NCI-H2227 (cell line): ENCODE results near the gene PTBP1.

Experiments used
- DNase-seq: peaks from one replicate; lab custom pipeline; 2025; ENCODE audit not compliant: unreplicated experiment; lab: John Stamatoyannopoulos, UW

The PTBP1 gene

GRCh38 chr19:772063-772462 lies 25.2 kb upstream of the PTBP1 start:
- no peak for DNase-seq

- DNase-seq = no peak
Observed at GRCh38 chr19:772730-773436, 24.4 kb upstream of the PTBP1 start.

DNA sequence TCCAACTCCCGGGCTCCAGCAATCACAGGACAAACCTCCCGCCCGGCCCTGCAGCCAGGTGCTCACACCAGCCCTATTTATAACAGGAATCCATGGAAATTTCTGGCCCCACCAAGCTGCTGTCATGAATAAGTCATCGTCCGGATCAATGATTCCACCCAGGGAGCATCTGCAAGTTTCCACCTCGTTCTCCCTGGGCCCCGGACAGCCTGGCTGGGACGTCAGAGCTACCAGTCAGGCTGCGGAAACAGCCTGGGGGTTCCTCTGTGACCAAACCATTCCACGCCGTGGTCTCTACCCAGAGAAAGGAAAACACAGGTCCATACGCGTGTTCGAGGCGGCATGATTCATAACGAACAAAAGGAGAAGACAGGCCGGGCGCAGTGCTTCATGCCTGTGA lies 20.7 kb upstream of the PTBP1 start:
- no peak for DNase-seq

- no peak for DNase-seq
Observed at GRCh38 chr19:778910-779653, 18.2 kb upstream of the PTBP1 start.

- DNase-seq = no peak
Observed at GRCh38 chr19:780935-781334, 16.3 kb upstream of the PTBP1 start.

- no peak for DNase-seq
Observed at GRCh38 chr19:781800-782184, 15.5 kb upstream of the PTBP1 start.

- DNase-seq = no peak
Observed at GRCh38 chr19:782185-782877, 14.9 kb upstream of the PTBP1 start.

DNA sequence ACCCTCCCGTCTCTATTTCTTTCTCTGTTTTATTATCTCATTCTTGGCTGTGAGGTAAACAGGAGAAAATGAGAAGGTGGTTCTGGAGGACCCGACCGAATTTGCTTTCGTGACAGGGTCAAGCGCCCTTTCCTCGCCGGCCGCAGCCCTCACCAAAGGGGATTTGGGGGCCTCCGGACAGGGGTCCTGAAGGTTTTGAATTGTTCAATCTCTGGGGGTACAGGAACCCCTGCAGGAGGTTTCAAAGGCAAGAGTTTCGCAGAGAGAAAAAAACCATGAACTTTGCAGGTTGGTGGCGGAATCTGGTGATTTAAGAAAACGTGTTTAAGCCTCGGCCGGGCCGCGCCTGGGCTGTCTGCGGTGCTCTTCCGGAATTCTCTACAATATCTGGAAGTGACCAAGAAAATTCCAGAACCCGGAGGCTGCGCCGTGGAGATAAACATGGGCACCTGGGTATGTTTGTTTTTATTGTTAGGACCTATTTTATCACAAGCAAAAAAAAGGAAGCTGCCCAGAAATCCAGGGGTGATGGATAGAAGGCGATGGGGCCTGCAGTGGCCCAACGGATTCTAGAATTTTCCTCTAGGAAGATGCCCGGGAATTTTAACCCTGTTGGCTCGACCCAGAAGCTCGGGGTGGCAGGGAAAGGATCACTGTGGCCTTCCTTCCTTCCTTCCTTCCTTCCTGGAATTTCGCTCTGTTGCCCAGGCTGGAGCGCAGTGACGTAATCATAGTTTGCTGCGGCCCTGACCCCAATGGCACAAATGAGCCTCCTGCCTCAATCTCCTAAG lies 14.2 kb upstream of the PTBP1 start:
- no peak for DNase-seq

DNA sequence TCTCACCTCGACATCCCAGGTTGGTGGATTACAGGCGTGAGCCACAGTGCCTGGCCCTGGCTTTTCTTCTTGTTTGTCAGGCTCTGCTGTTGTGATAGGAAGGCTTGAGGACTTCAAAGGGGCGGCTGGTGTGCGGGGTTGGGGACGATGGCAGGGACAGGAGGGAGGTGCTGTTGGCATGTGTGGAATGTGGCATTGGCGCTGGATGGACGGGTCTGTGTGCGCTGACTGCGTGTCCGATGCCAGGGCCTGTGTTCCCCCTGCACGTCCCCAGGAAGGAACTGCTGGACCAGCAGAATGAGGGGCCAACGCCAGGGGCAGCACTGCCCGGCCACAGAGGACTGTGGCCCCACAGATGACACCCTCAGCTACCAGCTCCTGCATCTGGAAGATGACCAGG lies 12.7 kb upstream of the PTBP1 start:
- no peak for DNase-seq

DNA sequence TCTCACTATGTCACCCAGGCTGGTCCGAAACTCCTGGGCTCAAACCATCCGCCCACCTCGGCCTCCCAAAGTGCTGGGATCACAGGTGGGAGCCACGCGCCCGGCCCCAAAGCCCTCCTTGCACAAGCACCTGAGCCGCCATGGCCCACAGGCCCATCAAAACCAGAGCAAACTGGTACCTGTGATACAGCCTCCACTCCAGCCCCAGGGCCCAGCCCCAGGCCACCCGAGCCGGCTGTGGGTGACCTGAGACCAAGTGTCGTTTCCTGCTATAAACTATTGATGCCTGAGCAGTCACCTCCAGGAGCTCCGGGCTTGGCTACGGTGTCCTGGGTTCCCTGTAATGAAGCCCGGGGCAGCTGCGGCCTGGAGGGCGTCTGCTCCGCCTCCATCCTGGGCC lies 9.7 kb upstream of the PTBP1 start:
- DNase-seq = no peak

GRCh38 chr19:788686-788982 lies 8.6 kb upstream of the PTBP1 start:
- DNase-seq = no peak

GRCh38 chr19:788983-789700 lies 8.1 kb upstream of the PTBP1 start:
- DNase-seq = no peak

- no peak for DNase-seq
Observed at GRCh38 chr19:789701-790060, 7.6 kb upstream of the PTBP1 start.

DNA sequence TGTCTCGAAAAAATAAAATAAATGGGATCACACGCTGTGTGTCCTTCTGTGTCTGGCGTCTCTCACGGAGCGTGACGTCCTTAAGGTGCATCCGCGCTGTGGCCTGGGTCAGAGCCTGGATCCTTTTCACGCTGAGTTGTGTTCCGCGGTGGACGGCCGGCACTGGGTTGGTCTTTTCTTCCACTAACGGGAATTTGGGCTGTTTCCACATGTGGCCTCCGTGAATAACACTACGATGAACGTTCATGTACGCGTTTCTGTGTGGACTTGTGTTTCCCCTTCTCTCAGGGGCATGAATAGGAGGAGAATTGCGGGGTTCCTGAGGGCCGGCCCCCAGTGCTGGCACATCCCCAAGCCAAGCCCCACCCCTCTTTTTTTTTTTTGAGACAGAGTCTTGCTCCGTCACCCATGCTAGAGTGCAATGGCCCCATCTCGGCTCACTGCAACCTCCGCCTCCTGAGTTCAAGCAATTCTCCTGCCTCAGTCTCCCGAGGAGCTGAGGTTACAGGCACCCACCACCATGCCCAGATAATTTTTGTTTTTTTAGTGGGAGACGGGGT lies 6.2 kb upstream of the PTBP1 start:
- no peak for DNase-seq

- no peak for DNase-seq
Observed at GRCh38 chr19:791567-792305, 5.5 kb upstream of the PTBP1 start.

DNA sequence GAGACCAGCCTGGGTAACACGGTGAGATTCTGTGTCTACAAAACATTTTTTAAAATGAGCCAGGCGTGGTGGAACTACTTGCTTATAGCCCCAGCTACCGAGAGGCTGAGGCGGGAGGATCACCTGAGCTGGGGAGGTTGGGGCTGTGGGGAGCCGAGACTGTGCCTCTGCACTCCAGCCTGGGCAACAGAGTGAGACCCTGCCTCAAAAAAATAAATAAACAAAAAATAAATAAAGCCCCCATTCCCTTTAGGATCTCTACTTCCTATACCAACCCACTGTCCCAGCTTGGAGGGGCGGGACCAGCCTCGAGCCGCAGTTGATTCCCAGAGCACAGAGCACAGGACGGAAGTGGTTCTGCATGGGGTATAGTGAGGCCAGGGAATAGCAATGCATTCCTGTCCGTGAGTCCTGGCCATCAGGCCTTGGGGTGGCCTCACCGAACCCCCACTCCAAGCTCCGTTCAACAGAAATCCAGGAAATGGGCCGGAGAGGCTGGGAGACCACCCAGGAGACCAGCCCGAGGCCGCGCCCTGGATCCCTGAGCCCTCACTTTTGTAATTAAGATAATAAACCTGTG lies 4.9 kb upstream of the PTBP1 start:
- DNase-seq = no peak

- DNase-seq = no peak
Observed at GRCh38 chr19:793806-794205, 3.4 kb upstream of the PTBP1 start.

DNA sequence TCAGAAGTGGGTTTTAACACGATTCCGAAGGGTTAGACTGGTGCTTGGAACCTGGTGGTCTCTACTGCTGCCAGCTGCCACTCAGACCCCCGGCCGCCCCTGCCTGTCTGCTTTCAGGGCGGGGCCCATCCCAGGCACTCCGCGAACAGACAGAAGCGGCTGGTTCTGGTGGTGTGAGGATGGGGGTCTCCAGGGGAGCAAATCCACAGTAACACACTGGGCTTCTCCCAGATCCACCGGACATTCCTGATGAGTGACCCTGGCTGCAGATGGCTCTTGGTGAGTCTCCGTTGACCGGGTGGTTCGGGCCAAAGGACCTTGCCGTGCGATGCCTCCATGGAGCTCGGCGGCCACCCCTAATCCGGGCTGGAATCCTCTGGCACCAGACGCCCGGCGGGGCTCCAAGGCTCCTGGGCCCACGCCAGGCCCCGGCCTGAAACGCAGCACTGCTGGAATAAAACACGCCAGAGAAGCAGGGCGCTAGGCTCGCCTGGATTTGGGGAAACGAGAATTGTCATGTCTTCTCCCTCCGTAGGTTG lies 2.1 kb upstream of the PTBP1 start:
- DNase-seq = no peak
